Activated naive CD4-positive, alpha-beta T cell treated with Interleukin-2 at 50 U/mL for 16 hours (primary cell): ENCODE measurements around the gene WNK2.

Experiments
- DNase-seq: peaks from one replicate; pipeline ENCODE4 v3.0.0-alpha.2; 2020

Gene WNK2

GRCh38 chr9:93280661-93281259 lies 96.8 kb downstream of the WNK2 start:
- DNase-seq = no peak

DNA sequence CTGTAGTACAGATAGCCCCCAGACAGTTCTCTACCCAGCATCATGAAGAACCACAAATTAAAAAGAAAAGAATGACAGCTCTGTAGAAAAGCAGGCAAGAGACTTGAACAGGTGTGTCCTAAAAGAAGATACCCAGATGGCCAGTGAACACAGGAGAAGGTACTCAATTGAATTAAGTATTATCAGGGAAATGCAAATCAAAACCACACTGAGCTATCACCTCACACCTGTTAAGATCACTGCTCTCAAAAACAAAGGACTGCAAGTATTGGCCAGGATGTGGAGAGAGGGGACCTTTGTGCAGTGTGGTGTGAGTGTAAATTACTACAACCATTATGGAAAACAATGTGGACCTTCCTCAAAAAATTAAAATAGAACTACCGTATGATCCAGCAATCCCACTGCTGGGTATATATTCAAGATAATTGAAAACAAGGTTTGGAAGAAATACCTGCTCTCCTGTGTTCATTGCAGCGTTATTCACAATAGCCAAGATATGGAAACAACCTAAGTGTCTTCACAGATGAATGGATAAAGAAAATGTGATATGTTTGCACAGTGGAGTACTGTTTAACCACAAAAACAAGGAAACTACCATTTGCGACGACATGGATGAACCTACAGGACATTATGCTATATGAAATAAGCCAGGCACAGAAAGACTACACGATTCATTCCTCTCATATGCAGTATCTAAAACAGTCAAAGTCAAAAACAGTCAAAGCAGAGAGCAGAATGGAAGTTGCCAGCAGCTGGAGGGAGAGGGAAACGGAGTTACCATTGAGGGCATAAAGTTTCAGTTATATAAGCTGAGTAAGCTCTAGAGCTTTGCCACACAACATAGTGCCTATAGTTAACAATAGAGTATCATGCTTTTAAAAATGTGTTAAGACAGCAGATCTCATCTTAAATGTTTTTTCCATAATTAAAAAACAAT lies 102.6 kb downstream of the WNK2 start:
- DNase-seq = no peak

DNA sequence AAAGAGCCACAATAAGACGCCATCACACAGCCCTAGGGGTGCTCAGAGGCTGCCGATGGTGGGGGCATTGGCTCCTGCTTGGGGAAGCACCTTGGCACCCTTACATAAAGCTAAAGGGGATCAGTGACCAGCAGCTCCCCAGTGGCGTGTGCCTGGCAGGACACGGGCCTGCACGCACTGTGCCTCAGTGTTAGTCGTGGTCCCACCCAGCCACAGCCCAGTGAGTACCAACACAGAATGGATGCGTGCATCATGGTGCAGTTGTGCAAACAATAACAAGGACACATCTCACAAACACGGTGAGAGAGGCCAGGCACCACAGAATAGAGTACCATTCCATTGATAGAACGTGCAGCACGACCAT lies 103.2 kb downstream of the WNK2 start:
- DNase-seq = no peak

GRCh38 chr9:93287593-93287992 lies 103.7 kb downstream of the WNK2 start:
- DNase-seq = no peak

- DNase-seq = no peak
Observed at GRCh38 chr9:93288341-93288740, 104.4 kb downstream of the WNK2 start.

DNA sequence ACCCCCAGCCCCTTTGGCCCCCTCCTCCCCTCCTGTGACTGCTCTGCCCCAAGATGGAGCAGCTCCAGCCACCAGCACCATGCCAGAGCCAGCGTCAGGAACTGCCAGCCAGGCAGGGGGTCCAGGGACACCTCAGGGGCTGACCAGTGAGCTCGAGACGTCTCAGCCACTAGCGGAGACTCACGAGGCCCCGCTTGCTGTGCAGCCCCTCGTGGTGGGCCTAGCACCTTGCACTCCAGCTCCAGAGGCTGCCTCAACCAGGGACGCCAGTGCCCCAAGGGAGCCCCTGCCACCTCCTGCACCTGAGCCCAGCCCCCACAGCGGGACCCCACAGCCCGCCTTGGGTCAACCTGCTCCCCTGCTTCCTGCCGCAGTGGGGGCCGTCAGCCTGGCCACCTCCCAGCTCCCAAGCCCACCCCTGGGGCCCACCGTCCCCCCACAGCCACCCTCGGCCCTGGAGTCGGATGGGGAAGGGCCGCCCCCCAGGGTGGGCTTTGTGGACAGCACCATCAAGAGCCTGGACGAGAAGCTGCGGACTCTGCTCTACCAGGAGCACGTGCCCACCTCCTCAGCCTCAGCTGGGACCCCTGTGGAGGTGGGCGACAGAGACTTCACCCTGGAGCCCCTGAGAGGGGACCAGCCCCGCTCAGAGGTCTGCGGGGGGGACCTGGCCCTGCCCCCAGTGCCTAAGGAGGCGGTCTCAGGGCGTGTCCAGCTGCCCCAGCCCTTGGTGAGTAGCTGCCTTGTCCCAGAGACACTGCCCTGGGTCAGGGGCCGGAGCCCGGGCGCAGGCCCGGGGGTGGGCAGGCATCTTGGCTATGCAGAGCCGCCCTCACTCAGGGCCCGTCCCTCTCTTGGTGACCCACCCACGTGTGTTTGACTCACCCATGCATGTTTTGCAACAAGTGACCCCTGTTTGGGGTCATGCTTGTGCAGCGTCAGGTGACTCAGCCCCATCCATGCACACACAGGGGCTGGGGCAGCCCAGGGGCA lies 105.2 kb downstream of the WNK2 start:
- no peak for DNase-seq

DNA sequence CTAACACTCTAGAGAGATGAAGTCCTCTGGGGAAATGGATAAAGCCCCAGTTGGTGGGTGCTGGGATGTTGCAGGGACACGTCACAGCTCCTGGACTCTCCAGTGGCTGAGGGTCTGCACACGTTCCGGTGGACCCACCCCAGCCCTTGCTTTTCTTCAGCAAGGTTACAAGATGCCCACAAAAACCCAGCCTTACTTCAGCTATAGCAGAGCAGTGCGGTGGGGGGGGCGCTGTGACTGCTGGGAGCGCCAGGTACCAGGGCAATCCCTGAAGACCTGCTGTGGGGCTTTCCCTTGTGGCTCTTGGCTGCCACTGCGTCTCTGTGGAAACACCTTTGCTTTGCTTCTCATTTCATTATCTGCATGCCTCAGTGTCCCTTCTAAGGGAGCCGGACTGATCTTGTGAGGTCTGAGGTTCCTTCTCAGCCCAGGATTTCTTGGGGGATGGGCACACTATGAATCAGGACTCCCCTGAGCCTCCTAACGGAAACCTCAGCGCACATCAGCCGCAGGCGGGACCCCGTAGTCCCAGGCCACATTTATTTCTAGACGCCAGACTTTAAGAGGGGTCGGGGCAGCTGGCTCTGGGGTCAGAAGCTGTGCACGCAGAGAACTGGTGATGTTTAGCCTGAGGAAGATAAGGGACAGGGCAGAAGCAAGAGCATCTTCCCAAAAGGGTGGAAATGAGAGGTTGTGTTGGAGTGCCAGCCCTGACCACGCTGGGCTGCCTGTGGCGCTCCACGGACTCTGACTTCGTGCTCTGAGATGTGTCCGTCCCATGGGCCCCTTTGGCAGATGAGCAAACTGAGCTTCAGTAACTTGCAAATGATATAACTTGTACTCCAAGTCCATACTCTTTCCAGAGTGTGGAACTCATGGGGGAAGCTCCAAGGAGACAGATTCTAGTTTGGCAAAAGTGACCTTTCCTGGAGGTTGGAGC lies 106.8 kb downstream of the WNK2 start:
- DNase-seq = no peak

- no peak for DNase-seq
Observed at GRCh38 chr9:93291536-93292287, 107.8 kb downstream of the WNK2 start.

DNA sequence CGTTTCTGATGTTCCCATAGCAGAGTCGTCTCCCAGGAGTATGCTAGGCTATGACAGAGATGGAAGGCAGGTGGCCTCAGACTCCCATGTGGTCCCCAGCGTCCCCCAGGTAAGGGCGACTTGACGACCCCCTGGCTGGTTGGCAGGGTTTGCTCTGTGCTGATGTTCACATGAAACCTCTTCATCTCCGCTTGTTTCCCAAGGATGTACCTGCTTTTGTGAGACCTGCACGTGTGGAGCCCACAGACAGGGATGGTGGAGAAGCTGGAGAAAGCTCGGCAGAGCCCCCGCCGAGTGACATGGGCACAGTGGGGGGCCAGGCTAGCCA lies 108.3 kb downstream of the WNK2 start:
- DNase-seq = no peak

DNA sequence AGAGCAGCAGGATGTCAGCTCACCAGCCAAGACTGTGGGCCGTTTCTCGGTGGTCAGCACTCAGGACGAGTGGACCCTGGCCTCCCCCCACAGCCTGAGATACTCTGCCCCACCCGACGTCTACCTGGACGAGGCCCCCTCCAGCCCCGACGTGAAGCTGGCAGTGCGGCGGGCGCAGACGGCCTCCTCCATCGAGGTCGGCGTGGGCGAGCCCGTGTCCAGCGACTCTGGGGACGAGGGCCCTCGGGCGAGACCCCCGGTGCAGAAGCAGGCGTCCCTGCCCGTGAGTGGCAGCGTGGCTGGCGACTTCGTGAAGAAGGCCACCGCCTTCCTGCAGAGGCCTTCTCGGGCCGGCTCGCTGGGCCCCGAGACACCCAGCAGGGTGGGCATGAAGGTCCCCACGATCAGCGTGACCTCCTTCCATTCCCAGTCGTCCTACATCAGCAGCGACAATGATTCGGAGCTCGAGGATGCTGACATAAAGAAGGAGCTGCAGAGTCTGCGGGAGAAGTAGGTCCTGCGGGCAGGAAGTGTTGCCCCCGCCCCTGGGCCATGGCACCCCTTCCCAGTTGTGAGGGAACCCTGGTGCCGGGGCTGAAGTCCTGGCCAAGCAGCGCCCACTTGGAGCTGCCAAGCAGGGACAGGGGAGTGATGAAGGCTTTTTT lies 108.9 kb downstream of the WNK2 start:
- DNase-seq = no peak

DNA sequence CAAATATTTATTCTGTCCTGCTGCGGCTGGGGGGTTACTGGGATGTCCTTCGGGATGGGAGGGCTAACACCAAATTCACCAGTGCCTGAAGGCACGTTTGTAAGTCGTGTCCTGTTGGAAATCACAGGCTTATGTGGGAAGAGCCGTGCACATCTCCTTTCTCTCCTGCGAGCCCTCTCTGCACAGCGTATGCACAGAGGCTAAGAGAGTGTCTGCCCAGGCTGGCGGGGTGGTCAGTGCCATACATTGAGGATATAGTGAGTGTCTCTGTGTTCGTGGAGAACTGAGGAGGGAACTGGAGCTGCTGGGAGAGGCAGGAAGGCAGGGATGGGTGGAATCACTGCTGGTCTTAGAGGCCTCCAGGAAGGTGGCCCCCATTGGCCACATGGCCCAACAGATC lies 110.1 kb downstream of the WNK2 start:
- no peak for DNase-seq

- no peak for DNase-seq
Observed at GRCh38 chr9:93295031-93295430, 111.1 kb downstream of the WNK2 start.

GRCh38 chr9:93295456-93296076 lies 111.6 kb downstream of the WNK2 start:
- no peak for DNase-seq

DNA sequence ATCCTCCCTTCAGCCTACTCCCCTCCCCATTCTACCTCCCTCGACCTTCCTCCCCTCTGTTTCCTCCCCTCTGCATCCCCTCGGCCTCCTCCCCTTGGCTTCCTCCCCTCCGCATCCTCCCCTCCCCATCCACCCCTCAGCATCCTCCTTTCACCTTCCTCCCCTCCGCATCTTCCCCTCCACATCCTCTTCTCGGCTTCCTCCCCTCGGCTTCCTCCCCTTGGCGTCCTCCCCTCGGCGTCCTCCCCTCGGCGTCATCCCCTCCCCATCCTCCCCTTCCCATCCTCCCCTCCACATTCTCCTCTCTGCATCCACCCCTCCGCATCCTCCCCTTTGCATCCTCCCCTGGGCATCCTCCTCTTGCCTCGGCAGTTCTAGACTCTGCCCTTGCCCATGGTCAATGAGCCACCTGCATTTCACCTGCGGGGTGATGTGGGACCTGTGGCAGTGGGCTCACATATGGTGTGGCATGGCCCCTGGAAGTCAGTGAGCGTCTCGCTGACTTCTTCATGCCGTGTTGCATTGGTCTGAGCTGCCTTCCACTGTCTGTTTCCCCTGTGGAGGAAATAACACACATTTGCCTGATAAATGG lies 113.0 kb downstream of the WNK2 start:
- no peak for DNase-seq

GRCh38 chr9:93297659-93298497 lies 113.9 kb downstream of the WNK2 start:
- DNase-seq = no peak

GRCh38 chr9:93298498-93299417 lies 114.8 kb downstream of the WNK2 start:
- no peak for DNase-seq

DNA sequence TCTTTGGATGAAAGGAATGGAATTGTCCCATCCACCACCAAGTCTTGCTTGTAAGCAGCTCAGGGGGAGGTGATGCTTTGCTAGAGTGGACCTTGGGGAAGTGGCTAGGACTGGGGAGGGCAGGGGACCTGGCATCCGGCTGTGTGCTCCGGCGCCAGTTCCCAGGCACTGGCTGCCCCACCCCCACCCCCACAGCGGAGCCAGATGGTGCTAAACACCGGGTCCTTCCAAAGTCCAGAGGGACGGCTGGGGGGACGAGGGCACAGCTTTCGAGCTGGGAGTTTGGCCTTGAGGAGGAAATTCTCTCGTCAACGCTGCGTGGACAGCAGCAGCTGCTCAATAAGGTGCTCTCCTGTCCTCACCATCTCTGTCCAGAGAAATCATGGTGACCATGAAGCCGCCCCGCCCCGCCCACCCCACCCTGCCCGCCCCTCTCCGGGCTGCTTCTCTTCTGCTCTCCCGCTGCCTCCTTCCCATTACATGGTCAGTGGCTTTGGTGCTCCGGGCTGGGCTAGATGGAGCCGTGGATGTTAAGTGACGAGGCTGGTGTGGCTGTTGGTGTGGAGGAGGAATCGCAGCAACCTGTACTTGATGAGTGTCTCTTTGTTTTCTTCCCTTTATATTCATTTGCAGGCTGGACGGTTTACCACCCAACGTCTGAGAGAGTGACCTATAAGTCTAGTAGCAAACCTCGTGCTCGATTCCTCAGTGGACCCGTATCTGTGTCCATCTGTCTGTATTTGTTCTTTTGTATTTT lies 115.7 kb downstream of the WNK2 start:
- no peak for DNase-seq
